ENCODE results near the gene CD226. TPM values are rescaled to one million over a fixed set of nuclear protein-coding genes. Genes with fewer than 3 reads are reported as not detected.

The CD226 gene
- total RNA-seq, 3 donors from 2014 or later, result 1.8 to 4.9 (median 2.1) TPM

GRCh38 chr18:69935319-69936190 is 12.1 kb downstream of the CD226 start:
- no peaks in the 10 kb centered on the region for H3K9me3 ChIP-seq
- intact Hi-C loops (cut with DNase I; ENCODE audit: low total_unique reads), result no loop called here
- H3K36me3 ChIP-seq, result no peaks in the 10 kb centered on the region
- DNase-seq (ENCODE audit: low spot score in 2 of 2), result peak in 1 of 2 donors; percentile 46
- no peak overlapping the region for H3K27ac ChIP-seq
- no peaks in the 10 kb centered on the region for H3K4me1 ChIP-seq
- no peak overlapping the region for H3K4me3 ChIP-seq
- no peak for TF ChIP-seq POLR2AphosphoS5 (IDR thresholded peaks at IDR 0.05)
- H3K27me3 ChIP-seq, result no peaks in the 10 kb centered on the region

- Histone ChIP-seq H3K9me3 (no peaks in the 10 kb centered on the region), H3K27me3 (no peaks in the 10 kb centered on the region), H3K36me3 (no peaks in the 10 kb centered on the region), H3K4me3 (no peak overlapping the region), H3K27ac (no peak overlapping the region), H3K4me1 (no peaks in the 10 kb centered on the region)
- intact Hi-C loops (cut with DNase I; ENCODE audit: low total_unique reads), result no loop called here
- DNase-seq (ENCODE audit: low spot score in 2 of 2), result no peak
- no peak for TF ChIP-seq POLR2AphosphoS5 (IDR thresholded peaks at IDR 0.05)
- no peak for TF ChIP-seq POLR2A (IDR thresholded peaks at IDR 0.05)
- no peak for TF ChIP-seq CTCF (IDR thresholded peaks at IDR 0.05)
Measured at GRCh38 chr18:69934601-69935265, 12.9 kb downstream of the CD226 start.

GRCh38 chr18:69929041-69929774 is 18.5 kb downstream of the CD226 start:
- intact Hi-C loops (cut with DNase I; ENCODE audit: low total_unique reads), result no loop called here
- Histone ChIP-seq H3K36me3 (no peaks in the 10 kb centered on the region), H3K4me3 (no peak overlapping the region), H3K27ac (no peak overlapping the region), H3K27me3 (no peaks in the 10 kb centered on the region), H3K9me3 (no peaks in the 10 kb centered on the region), H3K4me1 (no peaks in the 10 kb centered on the region)
- TF ChIP-seq POLR2AphosphoS5 (IDR thresholded peaks at IDR 0.05) (no peak), CTCF (IDR thresholded peaks at IDR 0.05) (no peak), POLR2A (IDR thresholded peaks at IDR 0.05) (no peak)
- no peak for DNase-seq (ENCODE audit: low spot score in 2 of 2)

- TF ChIP-seq CTCF (IDR thresholded peaks at IDR 0.05), result no peak
- TF ChIP-seq POLR2A (IDR thresholded peaks at IDR 0.05), result no peak
- TF ChIP-seq POLR2AphosphoS5 (IDR thresholded peaks at IDR 0.05), result no peak
- no peaks in the 10 kb centered on the region for H3K9me3 ChIP-seq
- intact Hi-C loops (cut with DNase I; ENCODE audit: low total_unique reads), result no loop called here
- no peaks in the 10 kb centered on the region for H3K36me3 ChIP-seq
- no peak overlapping the region for H3K27ac ChIP-seq
- no peaks in the 10 kb centered on the region for H3K27me3 ChIP-seq
- no peaks in the 10 kb centered on the region for H3K4me1 ChIP-seq
- no peak overlapping the region for H3K4me3 ChIP-seq
- no peak for DNase-seq (ENCODE audit: low spot score in 2 of 2)
Measured at GRCh38 chr18:69916412-69916811, 31.3 kb downstream of the CD226 start.

- Histone ChIP-seq H3K9me3 (no peaks in the 10 kb centered on the region), H3K36me3 (no peaks in the 10 kb centered on the region), H3K4me1 (no peaks in the 10 kb centered on the region), H3K27me3 (no peaks in the 10 kb centered on the region), H3K4me3 (no peak overlapping the region), H3K27ac (no peak overlapping the region)
- TF ChIP-seq CTCF (IDR thresholded peaks at IDR 0.05), result no peak
- TF ChIP-seq POLR2A (IDR thresholded peaks at IDR 0.05), result no peak
- no peak for TF ChIP-seq POLR2AphosphoS5 (IDR thresholded peaks at IDR 0.05)
- intact Hi-C loops (cut with DNase I; ENCODE audit: low total_unique reads), result no loop called here
- no peak for DNase-seq (ENCODE audit: low spot score in 2 of 2)
Measured at GRCh38 chr18:69908838-69909237, 38.8 kb downstream of the CD226 start.
